CD4-positive, alpha-beta T cell treated with Interleukin-2 at 100 ng/mL for 4 hours (primary cell): ENCODE measurements around the gene BASP1.

Experiments
- DNase-seq: peaks from one replicate; pipeline ENCODE4 v3.0.0-alpha.2; 2020; ENCODE audit warnings: low spot score

Gene BASP1

GRCh38 chr5:17217493-17218352 lies at the start of gene BASP1:
Gene BASP1 (plus strand): TSS chr5:17217631. CDS start chr5:17275217, 57,586 bp downstream.
- DNase-seq: peak; percentile 12

- no peak for DNase-seq
These were observed 47.9 kb upstream of the BASP1 start for GRCh38 chr5:17169507-17169906.

DNA sequence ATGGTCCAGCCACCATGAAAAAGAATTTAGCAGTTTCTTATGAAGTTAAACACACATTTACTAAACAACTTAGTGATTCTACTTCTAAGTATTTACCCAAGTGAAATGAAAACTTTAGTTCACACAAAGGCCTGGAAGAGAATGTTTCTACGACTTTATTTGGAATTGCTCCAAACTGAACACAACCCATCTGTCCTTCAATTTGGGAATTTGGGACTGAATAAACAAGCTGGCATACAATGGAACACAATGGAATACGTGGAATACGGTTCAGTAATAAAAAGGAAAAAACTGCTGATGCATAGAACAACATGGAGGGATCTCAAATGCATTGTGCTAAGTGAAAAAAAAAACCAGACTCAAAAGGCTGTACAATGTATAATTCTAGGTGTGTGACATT lies 44.6 kb upstream of the BASP1 start:
- DNase-seq: no peak

- DNase-seq: no peak
These were observed 42.5 kb upstream of the BASP1 start for GRCh38 chr5:17174965-17175364.

DNA sequence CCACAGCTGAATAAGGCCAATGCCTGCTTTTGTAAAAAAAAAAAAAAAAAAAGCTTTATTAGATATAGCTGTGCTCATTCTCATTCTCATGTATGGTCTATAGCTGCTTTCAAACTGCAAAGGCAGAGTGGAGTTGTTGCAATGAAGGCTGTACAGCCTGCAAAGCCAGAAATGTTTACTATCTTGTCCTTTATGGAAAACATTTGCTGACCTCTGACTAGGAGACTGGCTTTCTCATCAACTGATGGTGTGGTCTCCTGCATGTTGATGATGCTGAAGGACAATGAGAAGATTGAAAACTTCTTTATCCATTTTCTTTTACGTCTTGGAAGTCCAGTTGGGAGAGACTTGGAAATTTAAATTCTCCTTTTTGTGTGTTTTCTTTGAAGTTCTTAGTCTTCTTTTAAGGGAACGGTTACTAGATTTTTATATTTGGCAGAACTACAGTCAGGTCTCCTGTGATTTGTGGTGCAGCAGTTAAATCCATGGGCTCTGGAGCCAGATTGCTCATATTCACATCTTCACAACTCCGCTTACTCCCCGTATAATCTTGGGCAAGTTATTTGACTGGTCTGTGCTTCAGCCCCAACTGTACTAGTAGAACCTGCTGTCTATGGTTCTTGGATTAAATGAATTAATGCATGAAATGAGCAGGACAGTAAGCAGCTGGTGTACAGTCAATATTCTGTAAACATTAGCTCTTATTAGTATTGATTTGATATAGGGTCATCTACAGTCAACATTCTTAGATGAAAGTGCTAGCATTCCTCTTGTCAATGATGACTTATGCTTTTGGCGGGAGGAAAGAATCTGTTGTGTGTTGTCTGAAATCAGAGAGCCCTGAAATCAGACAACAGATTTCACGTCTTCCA lies 39.7 kb upstream of the BASP1 start:
- DNase-seq: no peak

- no peak for DNase-seq
These were observed 39.1 kb upstream of the BASP1 start for GRCh38 chr5:17178373-17178675.

GRCh38 chr5:17180330-17180843 lies 37.0 kb upstream of the BASP1 start:
- no peak for DNase-seq

- DNase-seq: no peak
These were observed 36.3 kb upstream of the BASP1 start for GRCh38 chr5:17180864-17181723.

GRCh38 chr5:17182494-17182893 lies 34.9 kb upstream of the BASP1 start:
- no peak for DNase-seq

- DNase-seq: no peak
These were observed 34.5 kb upstream of the BASP1 start for GRCh38 chr5:17182981-17183380.

DNA sequence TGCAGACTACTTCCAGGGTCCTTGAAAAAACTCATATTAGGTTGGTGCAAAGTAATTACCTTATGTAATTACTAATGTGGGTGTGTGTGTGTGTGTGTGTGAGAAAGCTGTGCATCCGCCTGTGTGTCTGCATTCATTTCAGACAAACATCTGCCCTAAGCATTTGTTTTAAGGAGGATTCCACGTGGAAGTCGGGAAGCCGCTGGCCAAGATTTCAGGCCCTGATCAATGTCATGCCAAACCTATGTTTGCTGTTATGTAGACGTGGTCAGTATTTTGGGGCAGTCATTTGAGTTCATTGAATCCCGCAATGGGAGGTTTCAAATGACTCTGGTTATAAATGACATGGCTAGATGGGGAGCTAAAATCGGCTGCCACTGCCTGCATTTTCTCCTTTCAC lies 33.6 kb upstream of the BASP1 start:
- DNase-seq: no peak

DNA sequence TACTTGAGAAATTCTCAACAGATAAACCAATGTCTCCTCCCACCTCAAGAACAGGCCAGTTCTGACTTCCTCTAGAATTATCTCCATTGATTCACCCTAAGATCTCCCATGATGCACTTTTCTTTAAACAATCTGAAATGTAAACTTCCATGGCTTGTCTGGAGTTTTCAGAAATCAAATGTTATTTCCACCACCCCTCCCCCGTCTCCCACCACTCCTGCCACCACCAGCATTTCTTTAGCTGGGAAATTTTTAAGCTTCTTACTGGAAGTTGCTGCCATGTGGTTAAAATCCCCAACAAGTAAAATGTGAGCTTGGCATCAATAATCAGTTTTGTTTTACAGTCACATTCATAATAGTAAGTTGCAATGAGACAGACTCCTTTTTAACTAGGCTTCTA lies 32.8 kb upstream of the BASP1 start:
- no peak for DNase-seq

GRCh38 chr5:17185349-17185748 lies 32.1 kb upstream of the BASP1 start:
- DNase-seq: no peak

DNA sequence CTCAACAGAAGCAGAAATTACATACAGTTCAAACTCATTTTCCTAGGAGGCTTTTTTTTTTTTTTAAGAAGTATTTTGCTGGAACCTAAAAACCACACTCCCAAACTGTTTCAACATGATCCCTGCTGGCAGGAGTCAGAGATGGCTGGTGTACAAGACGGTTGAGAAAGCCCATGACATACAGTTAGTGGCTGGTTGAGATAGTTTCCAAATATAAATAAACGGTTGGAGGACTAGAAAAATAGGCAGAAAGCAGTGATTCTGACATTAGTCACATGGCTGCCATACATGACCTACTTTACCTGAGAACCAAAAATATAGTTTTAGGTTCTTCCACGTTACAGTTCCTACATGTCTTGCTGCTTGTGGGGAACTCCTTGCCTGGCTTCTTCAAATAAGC lies 31.7 kb upstream of the BASP1 start:
- no peak for DNase-seq

DNA sequence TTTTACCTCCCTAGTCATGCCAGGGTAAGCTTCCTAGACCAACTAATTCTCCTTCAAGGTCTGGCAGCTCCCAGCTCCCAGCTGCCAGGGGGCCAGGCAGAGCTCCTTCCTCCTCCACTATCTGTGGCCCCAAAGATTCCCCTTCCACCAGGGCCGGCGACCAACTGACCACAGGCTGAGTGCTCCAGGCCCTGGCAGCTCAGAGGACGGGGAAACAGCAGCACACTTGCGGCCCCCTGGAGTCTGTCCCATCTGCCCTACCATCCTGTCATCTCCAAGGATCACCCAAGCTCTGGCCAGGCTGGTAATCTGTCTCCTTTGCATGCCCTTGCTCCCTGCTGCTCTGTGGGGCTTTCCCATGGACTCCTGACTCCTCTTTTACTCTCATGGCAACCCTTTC lies 31.2 kb upstream of the BASP1 start:
- no peak for DNase-seq

GRCh38 chr5:17187011-17187785 lies 30.2 kb upstream of the BASP1 start:
- DNase-seq: no peak

- DNase-seq: no peak
These were observed 29.7 kb upstream of the BASP1 start for GRCh38 chr5:17187786-17188170.

DNA sequence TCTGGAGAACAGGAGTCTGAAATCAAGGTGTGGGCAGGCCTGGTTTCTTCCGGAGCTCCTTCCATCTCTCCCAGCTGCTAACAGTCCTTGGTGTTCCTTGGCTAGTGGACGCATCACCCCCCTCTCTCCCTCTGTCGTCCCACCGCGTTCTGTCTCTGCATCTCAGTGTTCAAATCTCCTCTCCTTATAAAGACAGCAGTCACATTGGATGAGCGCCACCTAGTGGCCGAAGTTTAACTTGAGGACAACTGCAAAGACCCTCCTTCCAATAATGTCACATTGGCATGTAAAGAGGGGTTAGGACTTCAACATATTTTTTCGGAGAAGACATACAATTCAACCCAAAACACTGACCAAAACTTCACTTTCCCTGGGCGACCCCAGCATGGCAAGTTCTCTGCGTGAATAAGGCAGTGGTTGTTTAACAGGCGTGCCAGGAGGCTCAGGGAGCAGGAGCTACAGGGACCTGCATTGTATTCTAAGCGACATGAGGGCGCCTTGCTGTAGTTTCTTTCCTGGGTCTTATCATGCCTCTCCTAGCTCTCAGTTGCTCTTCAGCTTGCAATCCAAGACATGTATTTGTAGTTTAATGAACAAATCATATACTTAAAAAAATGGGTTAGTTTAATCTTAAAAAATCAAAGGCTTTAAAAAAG lies 27.9 kb upstream of the BASP1 start:
- peak; percentile 29 for DNase-seq

DNA sequence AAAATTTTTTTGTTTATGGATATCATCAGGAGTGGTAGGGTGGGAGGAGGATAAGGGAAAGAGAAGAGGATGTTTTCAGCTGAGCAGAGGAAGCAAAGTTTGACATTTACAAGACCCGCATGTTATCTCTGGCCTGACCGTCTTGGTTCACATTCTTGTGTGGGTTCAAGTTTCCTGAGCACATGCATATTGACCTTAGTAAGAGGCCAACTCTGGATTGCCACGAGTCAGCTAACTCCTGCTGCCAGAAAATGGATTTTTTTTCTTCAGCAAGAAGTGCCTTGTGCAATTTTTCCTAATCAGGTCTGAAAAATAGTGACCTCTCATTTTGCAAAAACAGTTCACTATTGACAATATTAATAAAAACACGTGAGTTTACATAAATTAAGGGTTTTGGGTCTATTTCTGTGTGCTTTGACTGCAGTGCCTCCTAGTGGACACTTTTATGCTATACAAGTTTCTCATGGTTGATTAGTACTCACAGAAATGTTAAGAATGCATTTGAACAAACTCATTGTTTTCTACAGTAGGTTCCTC lies 27.1 kb upstream of the BASP1 start:
- peak; percentile 7 for DNase-seq

GRCh38 chr5:17190799-17191391 lies 26.5 kb upstream of the BASP1 start:
- DNase-seq: no peak
